ENCODE measurements around the gene CACNA1C.

Gene CACNA1C

DNA sequence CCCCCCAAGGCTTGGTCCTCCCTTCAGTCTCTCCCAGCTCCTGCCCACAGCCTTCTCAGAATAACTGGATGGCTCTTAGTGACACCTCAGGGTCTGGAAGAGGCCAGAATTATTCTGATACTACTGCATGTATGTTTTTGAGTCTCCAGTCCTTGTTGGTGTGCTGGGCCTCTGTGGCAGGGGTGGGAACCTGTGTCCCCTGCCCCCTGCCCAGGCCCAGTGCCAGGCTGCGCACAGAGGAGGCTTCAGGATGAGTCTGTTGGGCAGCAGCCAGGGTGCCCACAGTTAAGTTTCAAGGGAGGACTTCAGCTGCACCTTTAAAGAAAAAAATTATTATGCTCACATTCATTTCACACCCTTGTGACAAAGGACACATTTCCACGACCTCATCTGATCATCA is 348.3 kb downstream of the CACNA1C start:
- no peak for DNase-seq

DNA sequence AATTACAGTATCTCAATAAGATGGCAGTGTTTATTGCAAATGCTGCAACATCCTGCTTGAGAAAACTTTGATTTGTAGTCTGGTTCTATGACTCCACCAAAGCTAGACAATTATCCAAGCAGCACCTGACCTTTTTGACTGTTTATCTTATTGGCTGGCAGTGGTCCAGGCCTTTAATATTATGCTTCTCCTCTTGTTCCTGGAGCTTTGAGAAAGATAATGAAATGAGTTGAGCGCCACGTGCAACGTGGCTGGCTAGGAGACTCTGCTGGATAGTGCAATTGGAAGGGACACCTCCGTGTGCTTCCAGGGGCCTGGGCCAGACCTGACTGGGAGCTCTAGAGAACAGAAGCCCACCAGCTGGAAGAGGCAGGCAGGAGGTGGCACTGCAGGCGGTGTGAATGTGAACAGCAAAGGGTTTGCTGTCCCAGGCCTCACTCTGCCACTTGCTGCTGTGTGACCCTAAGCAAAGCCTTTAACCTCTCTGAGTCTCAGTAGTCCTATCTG is 349.3 kb downstream of the CACNA1C start:
- DNase-seq: no peak

GRCh38 chr12:2403221-2403976 is 350.6 kb downstream of the CACNA1C start:
- DNase-seq: no peak

DNA sequence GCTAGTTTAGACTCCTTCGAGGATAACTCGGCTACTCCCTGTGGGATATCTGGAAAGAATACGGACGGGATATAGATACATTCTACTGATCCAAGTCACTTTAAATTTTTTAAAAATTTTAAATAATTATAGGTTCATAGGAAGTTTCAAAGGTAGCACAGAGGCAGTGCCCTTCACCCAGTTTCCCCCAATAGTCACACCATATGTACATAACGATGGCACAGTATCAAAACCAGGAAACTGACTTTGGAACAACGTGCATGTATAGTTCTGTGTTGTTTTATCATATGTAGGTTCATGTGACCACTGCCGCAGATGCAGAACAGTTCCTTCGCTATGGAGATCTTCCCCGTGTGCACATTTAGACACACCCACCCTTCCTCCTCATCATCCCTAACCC is 352.3 kb downstream of the CACNA1C start:
- DNase-seq: no peak

DNA sequence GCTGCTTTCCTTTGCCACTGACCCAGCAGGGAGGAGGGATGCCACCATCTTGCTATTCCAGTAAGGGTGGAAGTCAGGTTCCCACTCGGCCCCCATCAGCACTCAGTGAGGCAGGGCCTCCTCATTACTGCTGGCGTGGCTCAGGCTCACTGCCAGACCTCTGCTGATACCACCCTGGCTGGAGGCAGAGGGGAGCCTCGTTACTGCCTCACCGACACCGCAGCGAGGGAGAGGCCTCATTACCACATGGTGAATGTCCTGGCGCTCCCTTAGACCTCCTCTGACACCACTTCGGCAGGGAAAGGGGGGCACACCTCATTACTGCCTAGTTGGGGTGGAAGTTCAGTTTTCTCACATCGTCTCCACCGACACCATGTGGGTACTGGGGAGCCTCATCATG is 354.1 kb downstream of the CACNA1C start:
- DNase-seq: no peak

GRCh38 chr12:2408262-2408661 is 355.5 kb downstream of the CACNA1C start:
- no peak for DNase-seq

DNA sequence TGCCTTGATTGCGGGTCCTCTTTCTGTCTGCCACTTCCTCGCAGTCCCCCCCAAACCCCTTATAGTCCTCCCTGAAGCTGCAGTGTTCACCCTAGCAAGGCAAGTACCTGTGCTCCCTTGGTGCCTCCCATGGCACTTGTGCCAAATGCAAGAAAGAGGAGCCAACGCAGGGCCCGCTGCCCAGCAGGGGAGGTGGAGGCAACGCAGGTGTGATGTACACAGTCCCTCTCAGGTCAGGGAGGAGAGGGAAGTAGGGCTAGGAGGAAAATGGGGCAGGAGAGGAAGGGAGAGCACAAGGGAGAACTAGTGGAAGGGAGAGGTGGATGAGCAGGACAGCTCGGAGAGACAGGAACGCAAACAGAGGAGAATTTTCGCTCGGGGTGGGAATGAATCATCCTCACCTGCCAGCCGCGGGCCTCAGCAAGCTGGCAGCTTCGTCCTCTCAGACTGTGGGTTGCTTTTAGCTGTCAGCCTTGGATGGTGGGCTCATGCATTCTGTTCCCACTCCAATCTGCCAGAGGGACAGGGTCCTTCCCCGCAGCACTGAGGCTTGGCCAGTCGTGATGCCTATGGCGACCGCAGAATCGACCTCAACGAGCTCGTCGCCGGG is 357.0 kb downstream of the CACNA1C start:
- no peak for DNase-seq

DNA sequence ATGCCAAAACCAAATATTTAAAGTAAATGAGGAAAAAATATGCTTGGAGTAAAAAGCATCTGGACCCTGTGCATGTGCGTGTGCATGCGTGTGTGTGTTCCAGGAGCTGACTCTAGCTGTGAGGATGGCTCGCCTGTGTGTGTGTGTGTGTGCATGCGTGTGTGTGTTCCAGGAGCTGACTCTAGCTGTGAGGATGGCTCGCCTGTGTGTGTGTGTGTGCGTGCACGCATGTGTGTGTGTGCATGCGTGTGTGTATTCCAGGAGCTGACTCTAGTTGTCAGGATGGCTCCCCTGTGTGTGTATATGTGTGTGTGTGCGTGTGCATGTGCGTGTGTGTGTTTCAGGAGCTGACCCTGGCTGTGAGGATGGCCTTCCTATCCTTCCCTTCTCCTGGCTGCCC is 357.7 kb downstream of the CACNA1C start:
- no peak for DNase-seq

GRCh38 chr12:2411011-2411410 is 358.2 kb downstream of the CACNA1C start:
- no peak for DNase-seq

DNA sequence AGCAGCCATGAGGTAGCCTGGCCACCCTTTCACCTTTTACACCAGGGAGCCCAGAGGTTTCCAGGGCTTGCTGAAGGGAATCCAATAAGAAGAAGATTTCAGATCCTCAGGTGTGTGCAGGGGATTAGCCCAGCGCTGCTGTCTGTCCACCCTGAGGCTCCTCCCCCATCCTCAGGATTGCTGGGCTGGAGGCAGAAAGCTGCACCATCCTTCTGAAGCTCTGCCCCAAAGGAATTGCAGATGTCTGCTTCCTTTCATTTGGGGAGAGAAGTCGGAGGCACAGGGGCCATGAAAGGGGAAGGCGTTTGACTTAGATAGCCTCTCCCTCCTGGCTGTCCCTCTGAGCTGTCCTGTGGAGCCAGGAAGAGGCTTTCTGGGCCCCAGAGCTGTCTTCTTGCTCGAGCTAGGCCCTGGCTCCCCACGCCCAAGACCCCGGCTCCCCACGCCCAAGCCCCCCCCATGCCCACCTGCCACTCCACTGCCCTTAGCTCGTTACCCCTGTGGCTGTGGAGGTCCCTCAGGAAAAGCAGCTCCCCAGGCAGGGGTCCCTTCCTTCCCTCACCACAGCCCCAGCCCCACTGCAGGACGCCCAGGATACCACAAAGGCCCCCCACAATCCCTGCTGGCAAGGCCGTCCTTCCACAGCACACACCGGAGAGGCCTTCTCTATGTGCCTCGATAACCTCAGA is 359.0 kb downstream of the CACNA1C start:
- DNase-seq: no peak

GRCh38 chr12:2412305-2412643 is 359.5 kb downstream of the CACNA1C start:
- DNase-seq: no peak

- no peak for DNase-seq
Observed at GRCh38 chr12:2413301-2413700, 360.5 kb downstream of the CACNA1C start.

DNA sequence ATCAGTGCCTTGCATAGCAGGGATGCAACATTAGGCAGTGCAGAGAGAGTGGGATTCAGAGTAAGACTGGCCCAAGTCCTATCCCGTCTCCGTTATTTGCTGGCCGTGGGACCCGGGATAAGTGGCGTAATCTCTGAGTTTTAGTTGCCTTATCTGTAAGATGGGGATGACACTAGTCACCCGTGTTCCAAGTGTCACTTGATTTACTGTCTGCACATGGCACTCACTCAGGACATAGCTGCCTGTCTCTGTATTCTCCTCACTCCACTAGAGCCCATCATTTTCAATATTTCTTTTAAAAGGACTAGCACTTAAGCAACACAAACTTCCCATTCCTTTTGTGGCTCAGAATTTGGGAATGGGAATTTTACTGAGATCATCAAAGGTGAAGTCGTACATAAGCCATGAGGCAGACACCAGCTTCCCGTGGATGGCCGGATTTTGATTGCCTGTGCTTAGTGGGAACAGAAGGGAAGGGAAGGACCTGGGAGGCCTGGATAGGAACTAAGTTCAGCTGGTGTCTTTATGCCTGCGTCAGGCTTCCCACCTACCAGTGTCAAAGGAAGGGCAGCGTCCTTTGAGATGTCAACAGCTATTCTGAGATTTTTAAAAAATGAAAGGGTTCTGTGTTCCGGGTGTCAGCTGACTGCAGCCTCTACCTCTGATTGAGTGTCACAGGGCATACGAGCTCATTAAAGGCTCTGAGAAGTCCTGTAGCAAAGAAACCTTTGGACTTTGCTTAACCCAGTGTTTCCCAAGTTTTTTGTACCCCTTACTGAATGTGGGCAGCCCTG is 361.4 kb downstream of the CACNA1C start:
- DNase-seq: no peak

- DNase-seq: no peak
Observed at GRCh38 chr12:2414810-2415567, 362.2 kb downstream of the CACNA1C start.

GRCh38 chr12:2415568-2415944 is 362.8 kb downstream of the CACNA1C start:
- DNase-seq: no peak

DNA sequence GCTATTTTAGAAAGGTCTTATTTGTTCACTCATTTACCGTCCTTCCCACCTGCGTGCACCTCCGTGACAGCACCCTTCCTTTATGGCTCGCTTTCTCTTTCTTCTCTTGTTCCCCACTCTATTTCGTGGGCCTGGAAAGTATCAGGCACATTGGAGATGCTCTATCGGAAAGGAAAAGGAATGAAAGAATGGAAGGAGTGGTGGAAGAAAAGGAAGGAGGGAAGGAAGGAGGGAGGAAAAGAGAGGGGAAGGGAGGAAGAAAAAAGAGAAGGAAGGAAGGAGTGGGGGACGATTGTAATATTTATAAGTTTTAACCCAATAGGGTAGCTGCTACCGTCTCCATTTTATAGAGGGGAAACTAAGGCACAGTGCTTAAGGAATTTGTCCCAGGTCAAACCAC is 363.4 kb downstream of the CACNA1C start:
- no peak for DNase-seq

DNA sequence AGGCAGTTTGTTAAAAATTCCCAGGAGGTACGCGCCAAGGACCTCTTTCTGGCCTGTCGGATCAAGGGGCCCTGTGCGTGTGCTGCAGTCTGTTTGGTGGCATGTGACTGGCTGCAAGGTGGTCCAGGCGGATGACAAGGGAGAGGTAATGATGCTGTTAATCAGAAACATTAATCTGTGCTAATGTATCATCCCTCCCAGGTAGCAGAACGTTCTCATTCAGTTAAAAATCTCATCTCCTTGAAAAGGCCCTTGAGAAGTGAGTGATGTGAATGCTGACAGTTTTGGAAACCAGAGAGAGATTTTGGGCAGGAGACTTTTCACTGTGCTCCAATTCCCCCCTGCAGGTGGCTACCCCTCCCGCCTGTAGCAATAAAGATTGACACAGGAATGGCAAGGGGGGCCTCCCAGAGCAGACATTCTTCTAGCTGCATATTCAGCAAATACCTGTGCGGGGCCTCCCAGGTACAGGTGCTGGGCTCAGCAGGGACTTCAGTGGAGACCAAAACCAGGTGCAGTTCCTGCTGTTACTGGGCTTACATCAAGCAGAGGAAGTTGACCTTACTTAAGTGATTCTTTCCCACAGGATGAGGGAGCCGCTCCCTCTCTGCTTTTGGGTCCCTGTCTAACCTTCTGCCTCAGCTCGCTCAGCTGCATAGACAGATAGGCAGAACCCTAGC is 364.8 kb downstream of the CACNA1C start:
- DNase-seq: no peak

DNA sequence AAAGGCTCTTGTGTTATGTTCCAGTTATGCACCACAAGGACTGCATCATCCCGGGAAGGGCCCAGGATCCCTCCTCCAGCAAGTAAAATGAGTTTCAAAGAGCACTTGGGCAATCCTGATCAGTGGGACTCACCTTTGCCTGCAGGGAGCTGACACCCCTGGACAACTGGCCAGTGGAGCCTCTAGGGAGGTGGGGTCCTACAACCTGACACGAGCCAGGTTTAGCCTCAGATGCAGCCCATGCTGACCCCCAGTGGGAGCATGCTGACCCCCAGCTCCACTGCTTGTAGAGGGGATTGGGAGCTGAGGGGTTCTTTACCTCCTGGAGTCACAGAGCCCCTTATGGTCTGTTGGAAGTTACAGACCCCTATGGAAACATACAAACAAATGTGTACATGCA is 365.8 kb downstream of the CACNA1C start:
- DNase-seq: no peak

GRCh38 chr12:2422591-2422990 is 369.8 kb downstream of the CACNA1C start:
- DNase-seq: no peak

DNA sequence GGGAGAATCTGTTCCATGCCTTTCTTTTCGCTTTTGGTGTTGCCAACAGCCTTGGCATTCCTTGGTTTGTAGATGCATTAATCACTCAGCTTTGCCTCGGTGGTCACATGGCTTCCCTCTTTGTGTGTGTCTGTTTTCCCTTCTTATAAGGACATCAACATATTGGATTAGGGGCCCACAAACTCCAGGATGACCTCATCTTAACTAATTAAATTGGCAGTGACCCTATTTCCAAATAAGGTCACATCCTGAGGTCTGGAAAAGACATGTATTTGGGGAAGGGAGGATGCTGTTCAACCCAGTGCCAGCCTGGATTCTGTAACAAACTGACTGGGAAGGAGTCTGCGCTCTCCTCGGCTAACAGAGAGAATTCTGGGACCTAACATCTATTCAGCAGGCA is 376.2 kb downstream of the CACNA1C start:
- DNase-seq: no peak

GRCh38 chr12:2431810-2432209 is 379.0 kb downstream of the CACNA1C start:
- DNase-seq: no peak

- no peak for DNase-seq
Observed at GRCh38 chr12:2432856-2433255, 380.1 kb downstream of the CACNA1C start.

All from activated gamma-delta T cell (primary cell).